Measurements from ENCODE around the gene CST7. TPM values are rescaled to one million over a fixed set of nuclear protein-coding genes. Genes with fewer than 3 reads are reported as not detected.
A peak's percentile ranks its signal among the peaks of the same experiment; 100 is the strongest.

Gene CST7
- total RNA-seq, 1 experiment from 2014 or later = not detected

DNA sequence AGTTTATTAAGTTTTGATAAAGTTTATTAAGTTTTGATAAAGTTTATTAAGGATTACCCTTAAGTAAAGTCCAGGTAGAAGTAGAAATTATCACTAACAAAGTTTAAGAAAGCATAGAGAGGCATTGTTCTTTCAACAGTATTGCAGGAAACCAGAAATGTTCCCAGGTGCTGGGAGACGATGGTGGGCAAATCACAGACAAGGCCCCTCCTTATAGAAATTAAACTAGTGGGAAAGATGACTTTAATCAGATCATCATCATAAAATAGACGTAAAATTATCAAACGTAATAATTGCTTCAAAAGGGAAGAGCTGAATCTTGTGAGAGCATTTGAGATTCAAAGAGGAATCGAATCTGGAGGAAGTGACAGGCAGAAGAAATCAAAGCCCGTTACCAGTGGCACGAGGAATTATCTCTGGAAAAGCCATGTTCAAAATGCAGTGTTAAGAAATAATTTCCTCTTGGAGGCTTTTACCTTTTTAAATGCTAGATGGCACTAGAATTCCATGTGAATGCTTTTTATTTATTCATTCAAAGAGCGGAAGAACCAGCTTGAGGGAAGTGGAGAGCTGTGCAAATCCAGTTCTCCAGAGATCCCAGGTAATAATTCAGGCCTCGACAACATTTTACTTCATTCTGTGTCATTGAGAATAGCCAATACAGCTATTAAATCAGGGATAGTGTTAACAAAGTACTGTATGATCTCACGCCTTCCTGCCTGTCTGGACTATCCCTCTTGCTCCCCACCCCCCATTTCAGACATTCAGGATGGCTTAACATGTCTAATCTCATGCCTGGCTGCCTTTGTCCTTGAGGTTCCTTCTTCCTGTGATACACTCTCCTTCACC is 44.5 kb downstream of the CST7 start (continued):
- TF ChIP-seq, protein P1, sequence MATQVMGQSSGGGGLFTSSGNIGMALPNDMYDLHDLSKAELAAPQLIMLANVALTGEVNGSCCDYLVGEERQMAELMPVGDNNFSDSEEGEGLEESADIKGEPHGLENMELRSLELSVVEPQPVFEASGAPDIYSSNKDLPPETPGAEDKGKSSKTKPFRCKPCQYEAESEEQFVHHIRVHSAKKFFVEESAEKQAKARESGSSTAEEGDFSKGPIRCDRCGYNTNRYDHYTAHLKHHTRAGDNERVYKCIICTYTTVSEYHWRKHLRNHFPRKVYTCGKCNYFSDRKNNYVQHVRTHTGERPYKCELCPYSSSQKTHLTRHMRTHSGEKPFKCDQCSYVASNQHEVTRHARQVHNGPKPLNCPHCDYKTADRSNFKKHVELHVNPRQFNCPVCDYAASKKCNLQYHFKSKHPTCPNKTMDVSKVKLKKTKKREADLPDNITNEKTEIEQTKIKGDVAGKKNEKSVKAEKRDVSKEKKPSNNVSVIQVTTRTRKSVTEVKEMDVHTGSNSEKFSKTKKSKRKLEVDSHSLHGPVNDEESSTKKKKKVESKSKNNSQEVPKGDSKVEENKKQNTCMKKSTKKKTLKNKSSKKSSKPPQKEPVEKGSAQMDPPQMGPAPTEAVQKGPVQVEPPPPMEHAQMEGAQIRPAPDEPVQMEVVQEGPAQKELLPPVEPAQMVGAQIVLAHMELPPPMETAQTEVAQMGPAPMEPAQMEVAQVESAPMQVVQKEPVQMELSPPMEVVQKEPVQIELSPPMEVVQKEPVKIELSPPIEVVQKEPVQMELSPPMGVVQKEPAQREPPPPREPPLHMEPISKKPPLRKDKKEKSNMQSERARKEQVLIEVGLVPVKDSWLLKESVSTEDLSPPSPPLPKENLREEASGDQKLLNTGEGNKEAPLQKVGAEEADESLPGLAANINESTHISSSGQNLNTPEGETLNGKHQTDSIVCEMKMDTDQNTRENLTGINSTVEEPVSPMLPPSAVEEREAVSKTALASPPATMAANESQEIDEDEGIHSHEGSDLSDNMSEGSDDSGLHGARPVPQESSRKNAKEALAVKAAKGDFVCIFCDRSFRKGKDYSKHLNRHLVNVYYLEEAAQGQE (IDR thresholded peaks at IDR 0.05; ENCODE audit: low read depth) = no peak
- TF ChIP-seq RAD21 (IDR thresholded peaks at IDR 0.05; ENCODE audit: low read depth) = peak; percentile 63

DNA sequence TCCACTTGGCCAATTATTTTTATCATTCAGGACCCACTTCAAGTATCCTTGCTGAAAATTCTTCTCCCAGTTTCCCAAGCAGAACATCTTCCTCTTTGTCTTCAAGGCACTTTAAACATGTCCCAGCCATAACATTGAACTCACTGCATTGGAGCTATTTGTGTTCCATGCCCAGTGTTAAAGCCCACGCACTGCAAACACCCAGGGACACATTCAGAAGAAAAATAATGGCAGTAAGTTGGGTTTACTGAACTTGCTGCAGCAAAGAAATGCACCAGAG is 45.1 kb downstream of the CST7 start:
- no peak for TF ChIP-seq TCF7L2 (IDR thresholded peaks at IDR 0.05; ENCODE audit: borderline replicate concordance, extremely low read depth, insufficient read depth, insufficient read length)
- TF ChIP-seq, protein P2, sequence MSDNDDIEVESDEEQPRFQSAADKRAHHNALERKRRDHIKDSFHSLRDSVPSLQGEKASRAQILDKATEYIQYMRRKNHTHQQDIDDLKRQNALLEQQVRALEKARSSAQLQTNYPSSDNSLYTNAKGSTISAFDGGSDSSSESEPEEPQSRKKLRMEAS (IDR thresholded peaks at IDR 0.05) = no peak
- TF ChIP-seq CBX3 (IDR thresholded peaks at IDR 0.05; ENCODE audit: low read depth) = no peak
- TF ChIP-seq POLR2A (IDR thresholded peaks at IDR 0.05; ENCODE audit: borderline replicate concordance, extremely low read depth, insufficient read depth, insufficient read length) = no peak
- TF ChIP-seq POLR2AphosphoS5 (IDR thresholded peaks at IDR 0.05; ENCODE audit: low read depth, low read length) = no peak
- no peak for TF ChIP-seq ELF1 (IDR thresholded peaks at IDR 0.05; ENCODE audit: borderline replicate concordance, low read depth)
- intact Hi-C loops (cut with micrococcal nuclease) = loop anchor here (1.0 to 5.0 kb wide), 4 partner anchors 71 to 423 kb away; partner anchors contain the start of gene ENTPD6
- peaks cover 12 to 28% of the 10 kb centered on the region in 2 experiments for H3K4me1 ChIP-seq (ENCODE audit: control insufficient read depth in 1 of 2, insufficient read depth in 2 of 2, low read length in 2 of 2)
- ChIA-PET POLR2A (interaction anchor here (1.2 kb wide), 1 partner anchor 405 kb away, joined by 3 read pairs; no protein-coding TSS in a partner anchor), CTCF (interaction anchor here (0.7 to 3.6 kb wide), 11 partner anchors 69 to 547 kb away, joined by 3 to 31 read pairs (median 4); partner anchors contain the start of gene PYGB), RAD21 (ENCODE audit: low non-redundant PET in 1 of 2, low total read pairs in 2 of 2, uncharacterized antibody in 2 of 2, unreplicated experiment in 2 of 2) (interaction anchor here in 1 of 2 experiments (1.1 kb wide), 2 partner anchors 16 to 71 kb away, joined by 3 to 4 read pairs; no protein-coding TSS in a partner anchor)
- H4K20me1 ChIP-seq (ENCODE audit: insufficient read depth) = no peaks in the 10 kb centered on the region
- no peak overlapping the region for H3K27ac ChIP-seq (ENCODE audit: low read depth, low read length)
- no peak for ATAC-seq
- H3K4me2 ChIP-seq (ENCODE audit: low read length) = no peak overlapping the region
- H2AFZ ChIP-seq (ENCODE audit: low read depth, low read length, poor library complexity, severe bottlenecking) = no peak overlapping the region
- BruUV-seq (replicated peaks) = no TSS peak
- H3K4me3 ChIP-seq (replicated peaks in 1 of 2; ENCODE audit: low read depth in 1 of 2, low read length in 2 of 2) = no peak overlapping the region
- peaks cover 32% of the 10 kb centered on the region for H3K79me2 ChIP-seq (ENCODE audit: insufficient read depth, low read length)
- H3K36me3 ChIP-seq (ENCODE audit: control insufficient read depth in 1 of 2, insufficient read depth in 2 of 2, low read length in 2 of 2) = no peaks in the 10 kb centered on the region; a peak in 1 of 4 replicates
- H3K27me3 ChIP-seq (ENCODE audit: insufficient read depth, low read length) = peaks cover 15% of the 10 kb centered on the region; the same call in 1 of the 2 replicates
- no peak overlapping the region for H3K9ac ChIP-seq (ENCODE audit: low read length)
- no peak for DNase-seq (ENCODE audit: low read depth, low spot score)
- H3K9me2 ChIP-seq (ENCODE audit: insufficient read depth) = no peaks in the 10 kb centered on the region
- no peaks in the 10 kb centered on the region for H3K9me3 ChIP-seq (ENCODE audit: control insufficient read depth in 1 of 2, insufficient read depth in 1 of 2, low read depth in 1 of 2, low read length in 2 of 2)
